ENCODE results near the gene KCNE4. TPM values are rescaled to one million over a fixed set of nuclear protein-coding genes. Genes with fewer than 3 reads are reported as not detected.
"Not testable (repeated sequence)": the region's sequence is repeated elsewhere in the genome, so short reads cannot be mapped to it uniquely, and the experiment has no call there.

Gene KCNE4
- total RNA-seq, 1 donor from 2014 or later: 133 TPM

DNA sequence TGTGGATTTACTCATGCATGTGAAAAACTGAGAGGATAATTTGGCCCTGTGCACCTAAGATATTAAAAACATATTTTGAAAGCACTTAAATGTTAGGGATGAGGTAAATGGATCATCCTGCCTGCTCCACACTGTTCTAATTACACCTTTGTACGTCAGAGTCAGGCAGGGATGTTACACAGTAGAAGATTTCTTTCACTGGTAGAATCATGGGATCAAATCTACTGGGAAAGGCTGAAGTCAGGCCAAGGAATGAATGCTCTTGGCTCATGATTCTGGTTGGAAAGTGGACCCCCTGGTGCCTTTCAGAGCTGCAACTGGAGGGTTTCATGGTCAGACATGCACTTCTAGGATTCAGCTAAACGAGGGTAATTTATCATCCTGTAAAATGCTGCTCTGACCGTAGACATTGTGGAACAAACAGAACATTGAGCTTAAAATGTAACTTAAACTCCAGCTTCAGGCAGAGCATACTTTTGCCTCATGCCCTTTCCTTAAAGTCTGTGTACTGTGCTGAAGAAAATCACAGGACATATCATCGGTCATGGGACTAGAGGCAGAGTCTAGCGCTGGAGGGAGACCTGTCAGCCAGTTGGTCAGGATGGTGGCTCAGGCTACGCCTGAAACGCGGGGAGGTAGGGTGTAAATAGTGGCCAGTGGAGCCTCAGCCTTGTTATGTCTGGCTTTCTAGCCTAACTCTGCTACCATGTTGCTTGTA, 4.9 kb downstream of the KCNE4 start:
- peak; percentile 31 for DNase-seq (ENCODE audit: low spot score)

GRCh38 chr2:223057569-223057968, 5.6 kb downstream of the KCNE4 start:
- DNase-seq (ENCODE audit: low spot score): no peak

GRCh38 chr2:223058952-223059716, 7.1 kb downstream of the KCNE4 start:
- DNase-seq (ENCODE audit: low spot score): peak; percentile 71

DNA sequence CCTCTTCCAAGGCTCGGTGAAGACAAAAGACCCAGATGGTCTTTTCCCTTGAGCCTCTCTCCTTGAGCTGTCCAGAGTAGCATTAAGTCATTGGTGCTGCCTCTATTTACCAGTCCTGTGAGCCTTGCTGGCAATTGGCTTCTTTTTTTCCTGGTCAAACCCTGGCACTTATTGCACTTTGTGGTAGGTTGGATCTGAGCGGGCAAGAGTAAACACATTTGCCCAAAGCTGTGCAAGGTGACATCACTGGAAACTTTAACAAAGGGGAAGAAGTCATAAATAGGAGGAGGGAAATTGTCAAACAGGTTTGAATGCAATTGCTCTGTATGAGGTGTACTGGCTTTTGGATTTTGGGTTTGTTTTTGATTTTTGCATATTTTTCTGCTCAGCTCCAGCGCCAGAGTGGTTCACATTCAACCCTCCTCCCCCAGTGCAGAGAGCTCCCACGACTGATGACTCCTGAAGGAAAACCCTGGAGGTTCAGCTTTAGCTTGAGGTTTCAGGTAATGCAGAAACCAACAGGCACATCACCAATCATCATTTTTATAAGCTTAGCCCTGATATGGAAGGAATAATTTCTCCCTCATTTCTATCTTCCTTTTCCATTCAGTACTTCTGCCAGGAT, 8.3 kb downstream of the KCNE4 start:
- DNase-seq (ENCODE audit: low spot score): no peak

DNA sequence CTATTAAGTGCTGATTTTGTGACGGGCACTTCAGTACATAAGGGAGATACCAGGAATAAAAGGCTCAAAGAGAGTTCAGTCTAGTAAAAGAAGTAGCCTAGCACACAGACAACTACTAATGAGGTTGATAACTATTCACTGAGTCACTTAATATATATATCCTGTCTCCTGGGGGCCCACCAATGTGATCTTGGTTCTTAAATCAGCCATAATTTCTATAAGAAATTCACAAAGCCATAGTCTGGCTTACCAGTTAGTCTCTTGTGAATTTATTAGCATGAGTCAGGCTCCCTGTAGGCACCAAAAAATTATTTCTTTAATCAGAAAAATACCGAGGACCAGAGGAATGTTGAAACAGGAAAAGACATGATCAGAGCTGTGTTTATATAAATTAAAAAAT, 10.4 kb downstream of the KCNE4 start:
- DNase-seq (ENCODE audit: low spot score): peak; percentile 58

DNA sequence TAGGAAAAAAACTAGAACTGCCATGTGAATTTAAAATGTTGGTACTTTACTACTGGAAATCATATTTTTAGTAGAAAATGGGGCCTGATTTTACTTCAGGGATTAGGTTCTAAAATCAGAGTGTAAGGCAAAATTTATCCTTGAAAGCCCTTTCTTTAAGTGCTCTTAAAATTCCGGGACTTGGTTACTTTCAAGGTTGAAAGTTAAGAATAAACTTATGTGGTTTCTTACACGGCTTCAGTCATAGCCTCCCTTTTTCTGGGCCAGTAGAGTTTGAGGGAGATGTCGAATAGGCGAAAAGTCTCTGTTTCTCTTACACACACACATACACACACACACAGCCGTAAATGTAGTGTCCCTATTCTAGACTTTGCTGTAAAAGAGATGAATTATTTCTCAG, 13.1 kb downstream of the KCNE4 start:
- peak; percentile 31 for DNase-seq (ENCODE audit: low spot score)

DNA sequence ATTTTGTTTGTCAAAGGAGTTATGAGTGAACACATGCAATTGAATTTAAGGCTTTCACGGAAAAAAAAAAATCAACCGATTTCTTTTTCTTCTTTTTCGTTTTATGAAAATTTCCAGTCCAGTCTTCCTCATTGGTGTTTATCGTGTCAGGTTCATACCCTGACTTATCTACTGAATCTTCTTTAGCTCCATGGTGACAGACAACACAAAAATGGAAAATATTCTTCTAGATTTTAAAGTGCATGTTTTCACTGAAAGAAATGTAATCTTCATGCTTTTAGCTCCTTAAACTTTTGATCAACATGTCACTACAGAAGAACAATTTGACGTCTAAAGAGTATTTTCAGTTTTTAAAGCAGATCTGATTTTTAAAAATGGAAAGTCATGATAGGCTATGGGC, 14.7 kb downstream of the KCNE4 start:
- DNase-seq (ENCODE audit: low spot score): peak; percentile 37

- no peak for DNase-seq (ENCODE audit: low spot score)
Observed at GRCh38 chr2:223068071-223068470, 16.1 kb downstream of the KCNE4 start.

GRCh38 chr2:223069465-223069864, 17.5 kb downstream of the KCNE4 start:
- DNase-seq (ENCODE audit: low spot score): no peak

DNA sequence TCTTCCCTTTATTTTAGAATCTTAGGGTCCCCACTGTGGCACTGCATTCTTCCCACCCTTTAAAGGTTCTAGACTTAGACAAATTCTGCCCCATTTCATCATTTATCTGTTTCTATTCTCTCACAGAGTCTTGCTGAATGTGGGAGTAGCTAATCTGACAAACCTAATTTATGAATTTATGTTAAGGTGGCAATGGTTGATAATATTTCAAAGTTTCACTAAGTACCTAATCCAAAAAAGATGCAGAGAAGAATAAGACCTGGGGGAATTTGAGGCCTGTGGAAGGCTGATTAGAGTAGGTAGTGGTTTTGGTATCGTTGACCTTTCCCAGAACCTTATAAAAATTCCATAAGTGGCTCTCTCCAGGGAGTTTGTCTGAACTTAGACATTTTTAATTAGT, 18.0 kb downstream of the KCNE4 start:
- DNase-seq (ENCODE audit: low spot score): no peak

- no peak for DNase-seq (ENCODE audit: low spot score)
Observed at GRCh38 chr2:223071139-223071538, 19.1 kb downstream of the KCNE4 start.

DNA sequence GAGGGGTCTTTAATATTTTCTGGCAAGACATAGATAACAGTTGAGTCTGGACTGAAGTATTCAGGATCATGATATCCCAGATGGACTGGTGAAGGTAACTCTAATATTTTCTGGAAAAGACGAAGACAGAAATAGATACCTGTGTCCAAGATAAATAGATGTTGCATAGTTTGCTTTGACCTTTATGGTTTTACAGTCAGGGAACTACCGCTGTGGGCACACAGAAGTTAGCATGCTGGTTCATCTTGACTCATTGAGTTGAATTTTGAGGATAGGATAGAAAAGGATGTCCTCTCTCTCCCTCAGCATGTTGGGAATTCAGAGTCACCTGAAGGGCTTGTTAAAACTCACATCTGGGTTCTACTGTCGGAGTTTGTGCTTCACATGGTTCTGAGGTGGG, 20.8 kb downstream of the KCNE4 start:
- DNase-seq (ENCODE audit: low spot score): no peak

GRCh38 chr2:223075301-223076270, 23.6 kb downstream of the KCNE4 start:
- no peak for DNase-seq (ENCODE audit: low spot score)

DNA sequence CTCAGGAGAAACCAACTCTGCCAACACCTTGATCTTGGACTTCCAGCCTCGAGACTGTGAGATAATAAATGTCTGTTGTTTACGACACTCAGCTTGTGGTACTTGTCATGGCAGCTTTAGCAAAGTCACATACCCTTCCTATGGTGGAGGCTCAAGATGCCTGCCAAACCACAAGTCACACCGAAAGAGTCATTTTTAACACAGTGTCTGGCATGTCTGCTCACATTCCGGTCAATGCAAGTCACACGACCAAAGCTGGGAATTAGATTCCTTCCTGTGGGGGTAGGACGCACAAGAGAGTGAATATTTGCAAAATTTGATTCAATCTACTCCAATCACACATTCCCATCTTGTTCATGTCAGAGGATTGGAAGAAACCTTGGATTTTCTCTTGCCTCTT, 24.6 kb downstream of the KCNE4 start:
- no peak for DNase-seq (ENCODE audit: low spot score)

GRCh38 chr2:223078482-223078881, 26.5 kb downstream of the KCNE4 start:
- DNase-seq (ENCODE audit: low spot score): no peak

- no peak for DNase-seq (ENCODE audit: low spot score)
Observed at GRCh38 chr2:223079378-223079777, 27.4 kb downstream of the KCNE4 start.

DNA sequence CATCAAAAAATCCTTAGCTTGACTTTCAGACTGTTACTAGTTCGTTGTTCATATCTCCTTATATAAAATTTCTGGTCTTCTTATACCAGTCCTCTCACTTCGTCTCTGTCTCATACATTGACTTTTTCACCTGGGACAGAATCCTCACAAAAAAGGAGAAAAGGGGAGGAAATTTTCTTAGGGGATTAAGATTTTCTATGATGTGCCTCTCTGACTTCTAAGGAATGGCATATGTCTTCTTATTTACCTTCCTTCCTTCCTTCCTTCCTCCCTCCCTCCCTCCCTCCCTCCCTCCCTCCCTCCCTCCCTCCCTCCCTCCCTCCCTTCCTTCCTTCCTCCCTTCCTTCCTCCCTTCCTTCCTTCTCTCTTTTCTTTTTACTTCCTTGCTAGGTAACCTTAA, 27.9 kb downstream of the KCNE4 start:
- no peak for DNase-seq (ENCODE audit: low spot score)

DNA sequence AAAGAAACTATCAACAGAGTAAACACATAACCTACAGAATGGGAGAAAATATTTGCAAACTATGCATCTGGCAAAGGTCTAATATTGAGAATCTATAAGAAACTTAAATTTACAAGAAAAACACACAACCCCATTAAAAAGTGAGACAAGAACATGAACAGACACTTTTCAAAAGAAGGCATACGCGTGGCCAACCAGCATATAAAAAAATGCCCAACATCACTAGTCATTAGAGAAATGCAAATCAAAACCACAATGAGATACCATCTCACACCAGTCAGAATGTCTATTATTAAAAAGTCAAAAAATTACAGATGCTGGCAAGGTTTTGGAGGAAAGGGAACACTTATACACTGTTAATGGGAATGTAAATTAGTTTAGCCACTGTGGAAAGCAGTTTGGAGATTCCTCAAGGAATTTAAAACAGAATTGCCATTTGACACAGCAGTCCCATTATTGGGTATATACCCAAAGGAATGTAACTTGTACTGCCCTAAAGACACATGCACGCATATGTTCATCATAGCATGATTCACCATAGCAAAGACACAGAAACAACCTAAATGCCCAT, 28.9 kb downstream of the KCNE4 start:
- DNase-seq (ENCODE audit: low spot score): not testable (repeated sequence)

DNA sequence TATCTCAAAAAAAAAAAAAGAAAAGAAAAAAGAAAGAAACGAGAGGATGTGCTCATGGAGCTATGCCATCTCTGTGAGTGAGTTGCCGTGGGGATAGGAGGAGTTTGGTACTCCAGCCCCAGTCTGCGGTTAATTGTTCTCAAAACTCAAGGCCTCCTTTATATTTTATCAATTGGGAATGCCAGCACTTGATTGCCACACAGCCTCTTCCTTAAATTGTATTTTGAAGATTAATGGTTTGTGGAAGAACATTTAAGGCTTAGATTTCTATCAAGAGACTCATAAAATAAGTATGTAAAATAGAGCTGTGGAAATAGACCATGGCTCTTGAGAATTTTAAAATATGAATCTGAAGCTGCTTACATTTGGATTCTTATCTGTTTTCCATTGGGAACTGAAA, 29.8 kb downstream of the KCNE4 start:
- no peak for DNase-seq (ENCODE audit: low spot score)

DNA sequence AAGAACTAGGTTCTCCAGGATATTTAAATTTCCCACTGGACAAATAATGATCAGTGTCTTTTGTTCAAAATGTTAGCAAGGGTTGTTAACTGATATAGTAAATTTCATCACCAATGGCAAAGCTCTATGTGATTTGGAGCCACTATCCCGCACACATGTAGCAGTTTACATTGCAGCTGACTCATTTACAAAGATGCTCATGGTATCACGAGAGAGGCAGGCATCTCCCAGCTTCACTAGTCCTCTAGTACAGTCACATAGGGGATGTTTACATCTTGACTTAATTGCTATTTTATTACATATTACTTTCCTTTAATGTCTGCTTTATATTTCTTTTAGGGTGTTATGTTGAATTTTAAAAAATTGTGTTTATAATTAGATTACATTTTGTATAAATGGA, 30.7 kb downstream of the KCNE4 start:
- DNase-seq (ENCODE audit: low spot score): no peak

GRCh38 chr2:223083402-223084070, 31.5 kb downstream of the KCNE4 start:
- no peak for DNase-seq (ENCODE audit: low spot score)
